Stimulated activated naive B cell treated with anti-CD40 and anti-IgM and Interleukin-4, amounts not matched to agents 10 μg/mL and 1 μg/mL and 100 μg/mL, for 72 hours (primary cell): ENCODE data around the gene TRAF5.

Experiments used
- ATAC-seq, 2 donors: fragments of 150-1000 bp; cut with Tn5 transposase; replicated peaks; 2 replicates each; pipeline ENCODE4 v1.10.0; 2021; ENCODE audit warnings: moderate library complexity in 1 of 2
- DNase-seq: peaks from one replicate; pipeline ENCODE4 v3.0.0; 2021
- H3K27ac Mint-ChIP-seq: one replicate; pipeline ENCODE4 v1.8.0; 2022; ENCODE audit warnings: mild to moderate bottlenecking, mixed read lengths
- H3K27me3 Mint-ChIP-seq, 2 donors: one replicate each; pipeline ENCODE4 v1.8.0; 2022; ENCODE audit warnings: mixed read lengths in 2 of 2
- H3K36me3 Mint-ChIP-seq, 2 donors: one replicate each; pipeline ENCODE4 v1.8.0; 2022; ENCODE audit warnings: mixed read lengths in 2 of 2, mild to moderate bottlenecking in 1 of 2
- H3K4me1 Mint-ChIP-seq, 2 donors: one replicate each; pipeline ENCODE4 v1.8.0; 2022; ENCODE audit warnings: mixed read lengths in 2 of 2, mild to moderate bottlenecking in 1 of 2
- H3K4me3 Mint-ChIP-seq, 2 donors: one replicate each; pipeline ENCODE4 v1.8.0; 2022; ENCODE audit warnings: mild to moderate bottlenecking in 2 of 2, mixed read lengths in 2 of 2, moderate library complexity in 1 of 2
- H3K9me3 Mint-ChIP-seq, 2 donors: one replicate each; pipeline ENCODE4 v1.8.0; 2022; ENCODE audit warnings: mixed read lengths in 2 of 2, mild to moderate bottlenecking in 1 of 2

Gene TRAF5

GRCh38 chr1:211370669-211371068 is 44.0 kb downstream of the TRAF5 start:
- Mint-ChIP-seq H3K27me3 (no peaks in the 10 kb centered on the region), H3K27ac (peak overlapping the region; percentile 83), H3K4me1 (peaks cover 0 to 6% of the 10 kb centered on the region in 2 donors), H3K36me3 (peaks cover 39 to 41% of the 10 kb centered on the region in 2 donors), H3K4me3 (no peak overlapping the region), H3K9me3 (no peaks in the 10 kb centered on the region)
- ATAC-seq (no peak), DNase-seq (no peak)

GRCh38 chr1:211371406-211372105 is 44.9 kb downstream of the TRAF5 start:
- DNase-seq (no peak), ATAC-seq (no peak)
- peaks cover 38 to 42% of the 10 kb centered on the region in 2 donors for H3K36me3 Mint-ChIP-seq
- no peak overlapping the region for H3K4me3 Mint-ChIP-seq
- H3K27ac Mint-ChIP-seq: peak overlapping the region; percentile 9
- H3K4me1 Mint-ChIP-seq: peaks cover 5 to 6% of the 10 kb centered on the region in 2 donors
- H3K9me3 Mint-ChIP-seq: no peaks in the 10 kb centered on the region
- H3K27me3 Mint-ChIP-seq: no peaks in the 10 kb centered on the region

DNA sequence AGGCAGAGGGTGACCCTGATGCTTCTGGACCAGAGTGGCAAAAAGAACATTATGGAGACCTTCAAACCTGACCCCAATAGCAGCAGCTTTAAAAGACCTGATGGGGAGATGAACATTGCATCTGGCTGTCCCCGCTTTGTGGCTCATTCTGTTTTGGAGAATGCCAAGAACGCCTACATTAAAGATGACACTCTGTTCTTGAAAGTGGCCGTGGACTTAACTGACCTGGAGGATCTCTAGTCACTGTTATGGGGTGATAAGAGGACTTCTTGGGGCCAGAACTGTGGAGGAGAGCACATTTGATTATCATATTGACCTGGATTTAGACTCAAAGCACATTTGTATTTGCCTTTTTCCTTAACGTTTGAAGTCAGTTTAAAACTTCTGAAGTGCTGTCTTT is 45.8 kb downstream of the TRAF5 start:
- no peak overlapping the region for H3K4me3 Mint-ChIP-seq
- ATAC-seq: no peak
- H3K36me3 Mint-ChIP-seq: peaks cover 41% of the 10 kb centered on the region in 2 donors
- DNase-seq: no peak
- no peaks in the 10 kb centered on the region for H3K27me3 Mint-ChIP-seq
- H3K27ac Mint-ChIP-seq: no peak overlapping the region
- peaks cover 3 to 9% of the 10 kb centered on the region in 2 donors for H3K4me1 Mint-ChIP-seq
- H3K9me3 Mint-ChIP-seq: no peaks in the 10 kb centered on the region

GRCh38 chr1:211375146-211375818 is 48.6 kb downstream of the TRAF5 start:
- DNase-seq (no peak), ATAC-seq (no peak)
- Mint-ChIP-seq H3K36me3 (peaks cover 32 to 34% of the 10 kb centered on the region in 2 donors), H3K4me3 (no peak overlapping the region), H3K4me1 (peaks cover 6 to 15% of the 10 kb centered on the region in 2 donors), H3K9me3 (no peaks in the 10 kb centered on the region), H3K27ac (no peak overlapping the region), H3K27me3 (no peaks in the 10 kb centered on the region)

GRCh38 chr1:211375949-211376348 is 49.3 kb downstream of the TRAF5 start:
- no peak overlapping the region for H3K27ac Mint-ChIP-seq
- no peak for ATAC-seq
- peaks cover 27 to 31% of the 10 kb centered on the region in 2 donors for H3K36me3 Mint-ChIP-seq

GRCh38 chr1:211376807-211377470 is 50.3 kb downstream of the TRAF5 start:
- Mint-ChIP-seq H3K27ac (peak overlapping the region; percentile 65), H3K9me3 (no peaks in the 10 kb centered on the region), H3K4me3 (no peak overlapping the region), H3K4me1 (peaks cover 10 to 22% of the 10 kb centered on the region in 2 donors), H3K36me3 (peaks cover 22 to 23% of the 10 kb centered on the region in 2 donors), H3K27me3 (no peaks in the 10 kb centered on the region)
- no peak for DNase-seq
- no peak for ATAC-seq

More at GRCh38 chr1:211375949-211376348, 49.3 kb downstream of the TRAF5 start:
- H3K27me3 Mint-ChIP-seq: no peaks in the 10 kb centered on the region
- H3K9me3 Mint-ChIP-seq: no peaks in the 10 kb centered on the region
- peaks cover 6 to 15% of the 10 kb centered on the region in 2 donors for H3K4me1 Mint-ChIP-seq
- H3K4me3 Mint-ChIP-seq: no peak overlapping the region
- DNase-seq: no peak

GRCh38 chr1:211377539-211378450 is 51.2 kb downstream of the TRAF5 start:
- H3K4me3 Mint-ChIP-seq: no peak overlapping the region
- H3K36me3 Mint-ChIP-seq: peaks cover 21 to 22% of the 10 kb centered on the region in 2 donors
- DNase-seq (no peak), ATAC-seq (no peak)
- H3K4me1 Mint-ChIP-seq: peaks cover 11 to 27% of the 10 kb centered on the region in 2 donors
- no peaks in the 10 kb centered on the region for H3K9me3 Mint-ChIP-seq
- H3K27ac Mint-ChIP-seq: peak overlapping the region; percentile 57
- no peaks in the 10 kb centered on the region for H3K27me3 Mint-ChIP-seq

DNA sequence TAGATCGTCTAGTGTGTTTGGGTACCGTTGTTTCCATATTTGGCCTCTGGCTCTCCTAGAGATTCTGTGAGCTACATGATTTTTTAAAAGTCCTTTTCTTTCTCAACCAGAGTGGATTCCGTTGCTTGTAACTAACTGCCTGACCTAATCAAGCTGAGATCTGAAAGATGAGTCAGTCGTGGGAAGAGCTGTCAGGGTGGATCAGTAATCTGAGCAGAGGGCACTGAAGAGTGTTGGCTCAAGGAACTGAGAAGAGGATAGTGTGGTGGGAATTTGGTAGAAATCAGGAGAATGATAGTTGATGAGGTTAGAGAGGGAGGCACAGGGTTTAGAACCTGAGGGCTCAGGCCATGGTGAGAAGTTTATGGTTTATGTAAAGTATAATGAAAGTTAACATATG is 52.2 kb downstream of the TRAF5 start:
- Mint-ChIP-seq H3K4me3 (no peak overlapping the region), H3K9me3 (no peaks in the 10 kb centered on the region), H3K4me1 (peaks cover 13 to 37% of the 10 kb centered on the region in 2 donors), H3K36me3 (peaks cover 21 to 22% of the 10 kb centered on the region in 2 donors), H3K27ac (no peak overlapping the region), H3K27me3 (no peaks in the 10 kb centered on the region)
- ATAC-seq: no peak
- DNase-seq: no peak

DNA sequence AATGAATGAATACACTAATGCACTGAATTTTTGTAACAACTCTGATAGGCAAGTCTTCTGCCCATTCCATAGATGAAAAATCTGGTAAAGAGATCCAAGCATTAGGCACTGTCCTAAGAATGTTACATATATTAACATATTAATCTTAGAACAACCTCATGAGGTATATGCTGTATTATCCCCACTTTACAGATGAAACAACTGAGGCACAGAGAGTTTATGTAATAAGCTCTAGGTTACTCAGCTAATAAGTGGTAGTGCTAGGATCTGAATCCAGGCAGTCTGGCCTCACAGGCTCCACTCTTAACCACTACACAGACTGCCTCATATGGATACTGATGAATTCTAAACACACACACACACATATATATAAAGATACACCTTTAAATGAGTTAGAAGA is 52.8 kb downstream of the TRAF5 start:
- ATAC-seq: no peak

DNA sequence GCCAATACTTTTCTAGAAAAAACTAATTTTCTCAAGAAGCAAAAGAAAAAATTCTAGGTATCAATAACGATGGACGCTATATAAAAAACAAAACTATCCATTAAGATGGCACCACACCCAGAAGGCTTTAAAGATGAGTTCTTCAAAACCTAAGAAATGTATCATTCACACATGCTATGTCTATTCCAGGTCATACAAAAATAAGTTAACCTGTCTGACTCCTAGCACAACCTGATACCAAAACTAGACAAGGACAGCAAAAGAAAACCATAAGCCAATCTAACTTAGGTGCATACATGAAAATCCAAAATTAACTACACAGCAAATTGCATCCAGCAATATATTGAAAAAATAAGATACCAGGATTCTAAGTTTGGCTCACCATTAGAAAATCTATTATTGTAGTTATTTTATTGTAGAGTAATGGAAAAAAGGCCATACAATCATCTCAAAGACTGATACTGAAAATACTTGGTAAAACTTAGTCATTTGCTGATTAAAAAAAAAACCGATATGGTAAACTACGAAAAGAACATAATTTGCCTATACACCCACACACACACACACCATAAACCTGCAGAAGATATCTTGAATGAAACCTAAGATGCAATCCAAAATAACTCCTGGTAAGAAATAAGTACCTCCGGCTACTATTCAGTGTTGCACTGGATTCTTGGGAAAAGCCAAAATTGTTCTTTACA is 55.0 kb downstream of the TRAF5 start:
- H3K9me3 Mint-ChIP-seq: no peaks in the 10 kb centered on the region
- H3K27me3 Mint-ChIP-seq: no peaks in the 10 kb centered on the region
- peaks cover 4 to 11% of the 10 kb centered on the region in 2 donors for H3K36me3 Mint-ChIP-seq
- ATAC-seq: peak in 1 of 2 donors; percentile 20
- H3K4me3 Mint-ChIP-seq: peak overlapping the region; percentile 97 to 99
- peak overlapping the region; percentile 99 for H3K27ac Mint-ChIP-seq
- no peak for DNase-seq
- H3K4me1 Mint-ChIP-seq: peaks cover 14 to 33% of the 10 kb centered on the region in 2 donors

More for the DNA sequence above, 52.8 kb downstream of the TRAF5 start:
- Mint-ChIP-seq H3K27me3 (no peaks in the 10 kb centered on the region), H3K27ac (peak overlapping the region; percentile 28), H3K36me3 (peaks cover 17 to 22% of the 10 kb centered on the region in 2 donors), H3K4me1 (peaks cover 14 to 39% of the 10 kb centered on the region in 2 donors), H3K9me3 (no peaks in the 10 kb centered on the region), H3K4me3 (no peak overlapping the region)
- DNase-seq: no peak

GRCh38 chr1:211382182-211382713 is 55.6 kb downstream of the TRAF5 start:
- no peaks in the 10 kb centered on the region for H3K27me3 Mint-ChIP-seq
- ATAC-seq (no peak), DNase-seq (no peak)
- no peaks in the 10 kb centered on the region for H3K9me3 Mint-ChIP-seq
- H3K4me1 Mint-ChIP-seq: peaks cover 14 to 30% of the 10 kb centered on the region in 2 donors
- peak overlapping the region; percentile 97 to 99 for H3K4me3 Mint-ChIP-seq
- H3K27ac Mint-ChIP-seq: peak overlapping the region; percentile 99
- H3K36me3 Mint-ChIP-seq: peaks cover 2 to 9% of the 10 kb centered on the region in 2 donors

- Mint-ChIP-seq H3K36me3 (peaks cover 0 to 5% of the 10 kb centered on the region in 2 donors), H3K27ac (peak overlapping the region; percentile 99), H3K9me3 (no peaks in the 10 kb centered on the region), H3K27me3 (no peaks in the 10 kb centered on the region), H3K4me1 (peaks cover 12 to 30% of the 10 kb centered on the region in 2 donors), H3K4me3 (peak overlapping the region; percentile 97 to 99)
- DNase-seq (peak; percentile 82), ATAC-seq (peak; percentile 97)
Measured at GRCh38 chr1:211382714-211383480, 56.3 kb downstream of the TRAF5 start.
